Stimulated activated CD8-positive, alpha-beta memory T cell treated with anti-CD3 and anti-CD28 coated beads, Interleukin-7, amount 100 ng/mL, for 24 hours (primary cell): Measurements from ENCODE around the gene A2M.

Source experiments
- DNase-seq: peaks from one replicate; pipeline ENCODE4 v3.0.0-alpha.2; 2020; ENCODE audit warnings: low read depth

Gene A2M

GRCh38 chr12:9072481-9073038 is 43.2 kb downstream of the A2M start:
- no peak for DNase-seq

DNA sequence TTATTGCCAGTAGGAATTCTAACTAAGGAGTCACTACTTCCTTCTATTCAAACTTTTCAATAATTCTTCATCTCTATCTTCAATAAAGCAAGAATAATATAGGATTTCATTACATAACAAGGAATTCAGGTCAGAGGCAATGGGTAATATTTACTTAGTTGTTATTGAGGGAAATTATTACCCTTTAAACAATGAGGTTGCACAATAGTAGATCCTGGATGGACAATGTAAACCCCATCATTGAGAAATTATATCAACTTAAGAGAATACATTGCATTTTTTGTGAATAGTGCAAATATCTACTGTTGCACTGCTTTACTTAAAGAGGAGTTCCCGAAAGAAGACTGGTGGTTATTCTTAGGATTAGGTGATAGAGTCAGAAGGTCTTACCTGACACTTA is 43.8 kb downstream of the A2M start:
- DNase-seq: no peak

- DNase-seq: no peak
Measured at GRCh38 chr12:9071518-9071917, 44.2 kb downstream of the A2M start.

GRCh38 chr12:9070351-9070750 is 45.4 kb downstream of the A2M start:
- DNase-seq: no peak

GRCh38 chr12:9068600-9068999 is 47.1 kb downstream of the A2M start:
- DNase-seq: no peak

- DNase-seq: no peak
Measured at GRCh38 chr12:9068086-9068485, 47.6 kb downstream of the A2M start.

DNA sequence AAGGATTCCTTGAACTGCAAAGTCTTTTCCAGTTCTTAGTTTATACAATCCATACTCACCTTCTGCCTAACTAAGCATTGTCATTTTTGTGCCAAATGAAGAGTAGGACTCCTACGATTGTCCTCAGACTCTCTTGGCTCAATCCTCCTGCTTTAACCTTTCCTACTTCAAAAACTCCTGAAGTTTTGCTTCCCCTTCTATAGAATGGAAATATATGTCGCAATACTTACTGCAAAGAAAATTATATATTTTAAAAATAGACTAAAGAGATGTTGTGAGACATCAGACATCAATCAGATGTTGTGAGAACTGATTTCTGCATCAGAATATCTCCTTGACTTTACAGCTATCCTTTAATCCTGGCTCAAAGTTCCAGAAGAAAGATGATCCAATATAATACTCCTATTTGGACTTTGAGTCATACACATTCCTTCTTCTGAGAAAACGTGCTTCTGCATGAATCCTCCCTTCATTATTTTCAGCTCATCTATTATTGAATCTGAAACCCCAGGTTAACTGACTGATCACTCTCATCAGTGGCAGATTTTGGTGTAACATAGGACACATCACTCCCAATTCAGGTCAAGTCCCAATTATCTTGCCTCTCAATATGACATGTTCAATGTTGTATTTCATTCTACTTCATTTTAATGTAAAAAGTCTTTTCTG is 48.8 kb downstream of the A2M start:
- DNase-seq: no peak

- no peak for DNase-seq
Measured at GRCh38 chr12:9066183-9066623, 49.5 kb downstream of the A2M start.

- DNase-seq: no peak
Measured at GRCh38 chr12:9065607-9065856, 50.2 kb downstream of the A2M start.

DNA sequence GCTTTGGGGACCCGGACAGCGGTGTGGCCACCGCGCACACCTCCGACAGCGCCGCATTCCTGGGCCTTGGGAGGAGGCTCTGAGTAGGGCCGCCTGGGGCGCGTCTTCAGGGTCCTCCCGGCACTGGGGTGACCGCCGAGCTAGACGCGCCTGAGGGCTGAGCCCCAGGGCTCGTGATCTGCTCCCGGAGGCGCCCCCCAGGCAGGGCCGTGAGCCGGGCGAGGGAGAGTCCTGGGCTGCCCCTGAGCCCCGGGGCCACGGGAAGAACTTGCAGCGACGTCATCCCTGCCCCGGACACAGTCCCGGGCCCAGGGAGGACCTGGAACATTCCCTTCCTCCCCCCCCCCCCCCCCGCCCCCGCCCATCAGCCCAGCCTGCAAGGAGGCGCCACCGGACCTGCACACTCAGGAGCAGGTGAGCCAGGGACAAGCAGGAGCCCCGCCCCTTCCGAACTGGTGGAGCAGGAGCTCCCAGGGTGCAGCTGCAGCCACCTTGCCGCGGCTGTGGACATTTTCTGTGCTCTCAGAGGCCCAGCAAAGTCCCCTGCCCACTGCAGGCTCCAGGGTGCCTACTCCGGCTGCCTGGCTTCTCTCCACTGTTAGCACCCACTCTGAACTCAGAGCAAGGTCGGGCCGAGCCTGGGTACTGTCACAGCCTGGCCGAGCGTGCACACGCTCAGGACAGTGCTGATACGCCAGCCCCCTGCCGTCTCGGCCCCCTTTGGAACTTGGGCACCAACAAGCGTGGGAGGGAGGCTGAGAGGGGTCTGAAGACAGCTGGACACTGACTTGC is 50.7 kb downstream of the A2M start:
- DNase-seq: peak; percentile 1

GRCh38 chr12:9064201-9064814 is 51.4 kb downstream of the A2M start:
- DNase-seq: peak; percentile 17

DNA sequence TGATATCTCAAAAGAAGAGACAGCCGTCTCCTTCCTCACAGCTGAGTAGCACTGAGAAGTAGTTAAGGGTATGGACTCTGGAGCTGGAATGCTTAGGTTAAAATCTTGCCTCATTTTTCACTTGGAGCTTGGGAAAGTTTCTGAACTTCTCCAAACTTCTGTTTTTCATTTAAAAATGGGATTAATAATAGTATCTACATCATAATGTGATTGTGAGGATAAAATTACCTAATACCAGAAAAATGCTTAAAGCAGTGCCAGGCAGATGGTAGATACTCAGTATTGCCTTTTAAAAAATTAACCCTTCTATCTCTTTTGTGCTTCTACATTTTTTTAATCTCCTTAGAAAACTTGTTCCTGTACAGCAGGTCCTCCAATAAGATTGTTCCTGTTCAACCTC is 63.1 kb downstream of the A2M start:
- no peak for DNase-seq

- DNase-seq: no peak
Measured at GRCh38 chr12:9051158-9051550, 64.6 kb downstream of the A2M start.

DNA sequence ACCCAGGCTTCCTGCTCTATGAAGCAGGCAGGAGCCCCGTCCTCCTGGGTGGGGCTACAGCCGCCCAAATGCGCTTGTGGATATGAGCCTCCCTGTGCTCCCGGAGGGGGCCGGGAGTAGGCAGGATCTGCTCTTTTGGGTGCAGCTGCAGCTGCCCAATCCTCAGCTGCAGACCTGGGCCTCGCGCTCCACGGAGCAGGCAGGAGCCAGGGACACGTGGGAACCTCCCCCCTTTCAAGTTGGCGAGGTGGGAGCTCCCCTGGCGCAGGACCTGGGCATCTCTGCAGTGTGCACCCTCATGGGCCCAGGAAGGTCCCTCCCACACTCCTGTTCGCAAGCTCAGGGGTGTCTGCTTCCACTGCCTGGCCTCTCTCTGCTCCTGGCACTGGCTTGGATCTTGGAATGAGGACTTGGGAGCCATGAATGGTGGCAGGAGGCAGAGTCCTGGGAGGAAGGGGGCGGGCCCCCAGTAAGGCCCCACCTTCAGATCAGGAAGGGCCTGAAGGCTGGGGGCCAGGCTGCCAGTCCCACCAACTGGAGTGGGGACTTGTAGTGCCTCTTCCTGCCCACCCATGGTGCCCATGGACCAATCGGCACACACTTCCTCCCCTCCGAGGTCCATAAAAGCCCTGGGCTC is 65.1 kb downstream of the A2M start:
- DNase-seq: no peak

- no peak for DNase-seq
Measured at GRCh38 chr12:9049520-9050133, 66.1 kb downstream of the A2M start.

- DNase-seq: no peak
Measured at GRCh38 chr12:9048930-9049329, 66.8 kb downstream of the A2M start.

- no peak for DNase-seq
Measured at GRCh38 chr12:9047105-9047504, 68.6 kb downstream of the A2M start.

- DNase-seq: no peak
Measured at GRCh38 chr12:9043766-9044165, 72.0 kb downstream of the A2M start.

DNA sequence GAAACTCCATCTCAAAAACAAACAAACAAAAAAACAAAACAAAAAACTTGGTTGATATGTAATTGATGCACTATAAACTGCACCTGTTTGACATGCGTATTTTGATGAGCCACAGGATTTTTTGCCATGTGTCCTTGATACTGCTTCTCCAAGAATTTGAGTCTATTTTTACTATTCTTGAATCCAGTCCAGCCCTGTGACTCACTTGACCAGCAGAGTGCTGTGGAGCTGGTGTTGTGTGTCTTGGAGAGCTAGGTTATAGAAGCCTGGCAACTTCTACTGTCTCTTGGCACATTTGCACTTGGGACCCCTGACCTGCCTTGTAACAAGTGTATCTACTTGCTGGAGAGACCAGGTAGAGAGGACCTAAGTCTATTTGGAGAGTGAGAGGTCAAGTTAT is 74.4 kb downstream of the A2M start:
- DNase-seq: no peak

- DNase-seq: no peak
Measured at GRCh38 chr12:9040484-9041186, 75.1 kb downstream of the A2M start.

- no peak for DNase-seq
Measured at GRCh38 chr12:9039397-9039977, 76.2 kb downstream of the A2M start.
